Measurements from ENCODE around the gene PPP1R11.

The PPP1R11 gene

DNA sequence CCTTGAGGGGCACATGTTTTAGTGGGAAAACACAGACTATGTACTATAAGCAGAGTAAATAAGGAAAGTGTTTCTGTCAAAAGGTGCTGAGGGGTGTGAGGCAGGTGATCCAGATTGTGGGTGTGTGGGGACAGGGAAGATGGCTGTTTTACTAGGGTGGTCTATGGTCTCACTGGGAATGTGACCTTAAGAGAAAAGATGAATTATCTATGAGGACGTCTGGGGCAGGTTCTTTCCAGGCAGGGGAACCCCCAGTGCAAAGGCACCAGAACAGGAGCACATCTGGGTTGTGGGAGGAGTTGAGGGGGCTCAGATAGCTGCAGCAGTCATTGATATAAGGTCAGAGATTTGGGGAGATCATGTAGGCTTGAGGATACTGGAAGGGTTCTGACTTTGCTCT is 24.1 kb upstream of the PPP1R11 start:
- Histone ChIP-seq H3K79me2 (ENCODE audit: insufficient read depth, low read length) (no peaks in the 10 kb centered on the region), H2AFZ (ENCODE audit: low read length) (no peak overlapping the region), H3F3A (ENCODE audit: low read depth) (no peaks in the 10 kb centered on the region), H3K4me1 (ENCODE audit: insufficient read depth, low read length, poor library complexity, severe bottlenecking) (no peaks in the 10 kb centered on the region), H3K9me3 (ENCODE audit: insufficient read depth, low read depth, low read length) (no peaks in the 10 kb centered on the region), H3K4me2 (ENCODE audit: low read depth, low read length, poor library complexity, severe bottlenecking) (no peak overlapping the region), H4K20me1 (ENCODE audit: insufficient read depth, low read length, poor library complexity, severe bottlenecking) (no peaks in the 10 kb centered on the region), H3K27me3 (ENCODE audit: insufficient read depth, low read length, poor library complexity, severe bottlenecking) (no peaks in the 10 kb centered on the region), H3K4me3 (ENCODE audit: low read length, poor library complexity, severe bottlenecking) (no peak overlapping the region), H3K9ac (ENCODE audit: low read depth, low read length, poor library complexity, severe bottlenecking) (no peak overlapping the region), H3K36me3 (ENCODE audit: insufficient read depth, low read length) (no peaks in the 10 kb centered on the region), H3K9me2 (replicated peaks; ENCODE audit: low read depth, low read length) (no peaks in the 10 kb centered on the region)
- no peak for TF ChIP-seq EZH2phosphoT487 (IDR thresholded peaks at IDR 0.05; ENCODE audit: borderline replicate concordance)
- TF ChIP-seq, protein P1, sequence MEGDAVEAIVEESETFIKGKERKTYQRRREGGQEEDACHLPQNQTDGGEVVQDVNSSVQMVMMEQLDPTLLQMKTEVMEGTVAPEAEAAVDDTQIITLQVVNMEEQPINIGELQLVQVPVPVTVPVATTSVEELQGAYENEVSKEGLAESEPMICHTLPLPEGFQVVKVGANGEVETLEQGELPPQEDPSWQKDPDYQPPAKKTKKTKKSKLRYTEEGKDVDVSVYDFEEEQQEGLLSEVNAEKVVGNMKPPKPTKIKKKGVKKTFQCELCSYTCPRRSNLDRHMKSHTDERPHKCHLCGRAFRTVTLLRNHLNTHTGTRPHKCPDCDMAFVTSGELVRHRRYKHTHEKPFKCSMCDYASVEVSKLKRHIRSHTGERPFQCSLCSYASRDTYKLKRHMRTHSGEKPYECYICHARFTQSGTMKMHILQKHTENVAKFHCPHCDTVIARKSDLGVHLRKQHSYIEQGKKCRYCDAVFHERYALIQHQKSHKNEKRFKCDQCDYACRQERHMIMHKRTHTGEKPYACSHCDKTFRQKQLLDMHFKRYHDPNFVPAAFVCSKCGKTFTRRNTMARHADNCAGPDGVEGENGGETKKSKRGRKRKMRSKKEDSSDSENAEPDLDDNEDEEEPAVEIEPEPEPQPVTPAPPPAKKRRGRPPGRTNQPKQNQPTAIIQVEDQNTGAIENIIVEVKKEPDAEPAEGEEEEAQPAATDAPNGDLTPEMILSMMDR (conservative IDR thresholded peaks at IDR 0.05; ENCODE audit: low read length), result no peak

DNA sequence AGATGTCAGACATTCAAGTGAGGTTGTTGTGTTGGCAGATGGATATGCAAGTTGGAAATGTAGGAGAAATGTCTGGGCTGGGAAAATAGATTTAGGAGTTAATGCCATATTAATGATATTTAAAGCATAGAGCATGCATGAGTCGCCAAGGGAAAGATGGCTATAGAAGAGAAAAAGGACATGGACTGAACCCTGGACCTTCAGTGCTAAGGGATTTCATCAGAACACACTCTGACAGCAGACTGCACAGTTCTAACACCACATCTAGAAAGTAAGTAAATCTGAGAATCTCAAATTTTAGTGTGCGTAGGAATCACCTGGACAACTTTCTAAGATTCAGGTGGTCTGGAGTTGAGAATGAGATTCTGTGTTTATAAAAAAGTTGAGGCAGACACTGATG is 23.3 kb upstream of the PPP1R11 start:
- H3K4me1 ChIP-seq (ENCODE audit: insufficient read depth, low read length, poor library complexity, severe bottlenecking), result no peaks in the 10 kb centered on the region
- no peak overlapping the region for H2AFZ ChIP-seq (ENCODE audit: low read length)
- TF ChIP-seq EZH2phosphoT487 (IDR thresholded peaks at IDR 0.05; ENCODE audit: borderline replicate concordance), result no peak
- TF ChIP-seq, protein P1 (conservative IDR thresholded peaks at IDR 0.05; ENCODE audit: low read length), result no peak
- no peaks in the 10 kb centered on the region for H4K20me1 ChIP-seq (ENCODE audit: insufficient read depth, low read length, poor library complexity, severe bottlenecking)
- no peaks in the 10 kb centered on the region for H3K27me3 ChIP-seq (ENCODE audit: insufficient read depth, low read length, poor library complexity, severe bottlenecking)
- H3K36me3 ChIP-seq (ENCODE audit: insufficient read depth, low read length), result no peaks in the 10 kb centered on the region
- H3K9ac ChIP-seq (ENCODE audit: low read depth, low read length, poor library complexity, severe bottlenecking), result no peak overlapping the region
- H3F3A ChIP-seq (ENCODE audit: low read depth), result no peaks in the 10 kb centered on the region
- no peaks in the 10 kb centered on the region for H3K9me3 ChIP-seq (ENCODE audit: insufficient read depth, low read depth, low read length)
- no peaks in the 10 kb centered on the region for H3K79me2 ChIP-seq (ENCODE audit: insufficient read depth, low read length)
- H3K9me2 ChIP-seq (replicated peaks; ENCODE audit: low read depth, low read length), result no peaks in the 10 kb centered on the region
- no peak overlapping the region for H3K4me2 ChIP-seq (ENCODE audit: low read depth, low read length, poor library complexity, severe bottlenecking)
- no peak overlapping the region for H3K4me3 ChIP-seq (ENCODE audit: low read length, poor library complexity, severe bottlenecking)

DNA sequence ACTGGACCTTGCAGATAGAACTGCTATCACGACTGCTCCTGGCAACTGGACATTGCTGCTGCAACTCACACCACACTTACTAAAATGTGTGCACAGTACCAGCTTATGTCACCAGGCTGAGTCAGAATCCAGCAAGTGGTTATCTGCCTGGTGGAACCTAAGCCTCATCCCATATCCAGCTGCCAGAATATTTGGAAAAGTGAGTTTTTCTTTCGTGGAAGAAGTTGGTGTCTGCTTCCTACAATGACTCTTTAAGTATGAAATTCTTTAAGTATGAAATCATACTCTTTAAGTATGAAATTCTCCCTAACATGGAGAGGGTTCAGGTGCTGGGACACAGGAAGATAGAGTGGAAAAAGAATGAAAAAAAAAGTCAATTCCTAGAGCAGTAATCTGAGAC is 22.4 kb upstream of the PPP1R11 start:
- Histone ChIP-seq H3F3A (ENCODE audit: low read depth) (no peaks in the 10 kb centered on the region), H2AFZ (ENCODE audit: low read length) (no peak overlapping the region), H3K9ac (ENCODE audit: low read depth, low read length, poor library complexity, severe bottlenecking) (no peak overlapping the region), H4K20me1 (ENCODE audit: insufficient read depth, low read length, poor library complexity, severe bottlenecking) (no peaks in the 10 kb centered on the region), H3K79me2 (ENCODE audit: insufficient read depth, low read length) (no peaks in the 10 kb centered on the region), H3K4me1 (ENCODE audit: insufficient read depth, low read length, poor library complexity, severe bottlenecking) (no peaks in the 10 kb centered on the region), H3K9me3 (ENCODE audit: insufficient read depth, low read depth, low read length) (no peaks in the 10 kb centered on the region), H3K9me2 (replicated peaks; ENCODE audit: low read depth, low read length) (no peaks in the 10 kb centered on the region), H3K27me3 (ENCODE audit: insufficient read depth, low read length, poor library complexity, severe bottlenecking) (no peaks in the 10 kb centered on the region), H3K4me2 (ENCODE audit: low read depth, low read length, poor library complexity, severe bottlenecking) (no peak overlapping the region), H3K36me3 (ENCODE audit: insufficient read depth, low read length) (no peaks in the 10 kb centered on the region), H3K4me3 (ENCODE audit: low read length, poor library complexity, severe bottlenecking) (no peak overlapping the region)
- TF ChIP-seq, protein P1 (conservative IDR thresholded peaks at IDR 0.05; ENCODE audit: low read length), result no peak
- TF ChIP-seq EZH2phosphoT487 (IDR thresholded peaks at IDR 0.05; ENCODE audit: borderline replicate concordance), result no peak
